K562 (cell line): ENCODE data around the gene FILIP1L. TPM values are rescaled to one million over a fixed set of nuclear protein-coding genes. Genes with fewer than 3 reads are reported as not detected.

ENCODE experiments used
- ATAC-seq: fragments of 200-7000 bp; cut with Tn5 transposase; 3 replicates; pipeline ENCODE4 v1.9.1; 2020; ENCODE audit warnings: moderate library complexity
- BruUV-seq: library from RNA; stranded (reverse); fragments of 400-500 nt; replicated peaks from 2 replicates; lab custom pipeline; 2021; lab: Mats Ljungman, UMichigan
- CTCF ChIA-PET: fragments of 300-600 bp; formaldehyde crosslinking; extraction: SDS; loops from one replicate; lab custom pipeline; 2021; ENCODE audit warnings: low intra/inter-chr PET ratio; lab: Yijun Ruan, JAX
- POLR2A ChIA-PET: fragments of 300-600, 350-650 bp; sonication (Branson Sonifier 250); formaldehyde crosslinking; extraction: SDS; loops from one replicate; lab custom pipeline; 2021; ENCODE audit warnings: antibody characterized with exemption, inconsistent platforms; lab: Yijun Ruan, JAX
- DNase-seq, 4 experiments: peaks; one replicate each; pipeline versions ENCODE4 v3.0.0 to v3.0.0-alpha.2; 2011 to 2018; ENCODE audit warnings: low spot score in 3 of 4, mixed read lengths in 3 of 4; ENCODE audit errors: extremely low read depth in 1 of 4
- FAIRE-seq: peaks from 2 replicates; lab custom pipeline; 2011; peaks lifted over from hg19 to GRCh38; lab: Jason Lieb, UNC
- H2AFZ ChIP-seq: 2 replicates; pipeline ENCODE4 v1.6.0; 2011; ENCODE audit warnings: low read depth, low read length, control low read depth, inconsistent platforms
- H3K27ac ChIP-seq: fragments of 200-600 bp; 3 replicates; pipeline ENCODE4 v1.8.0; 2011; ENCODE audit warnings: low read depth, mild to moderate bottlenecking, control low read depth, inconsistent platforms, low read length, moderate library complexity, mixed read lengths; ENCODE audit errors: extremely low read depth
- H3K27me3 ChIP-seq, 2 experiments: fragments of 300-600 bp in 1 of 2; 2 replicates in 1 of 2; 3 replicates in 1 of 2; pipeline versions ENCODE4 v1.6.0 to v1.8.0; 2011; ENCODE audit warnings: inconsistent platforms in 2 of 2, low read length in 2 of 2, mild to moderate bottlenecking in 1 of 2, mixed read lengths in 1 of 2, moderate library complexity in 1 of 2; ENCODE audit not compliant: control insufficient read depth in 2 of 2, insufficient read depth in 2 of 2
- H3K36me3 ChIP-seq: fragments of 300-600 bp; 3 replicates; pipeline ENCODE4 v1.8.0; 2011; ENCODE audit warnings: mild to moderate bottlenecking, low read length, inconsistent platforms; ENCODE audit not compliant: control insufficient read depth, insufficient read depth
- H3K4me1 ChIP-seq, 2 experiments: fragments of 200-600 bp in 1 of 2; replicated peaks in 1 of 2; 2 replicates in 1 of 2; 3 replicates in 1 of 2; pipeline versions ENCODE4 v1.5.1 to v1.8.0; 2011; ENCODE audit warnings: inconsistent platforms in 2 of 2, low read length in 2 of 2, mild to moderate bottlenecking in 1 of 2, mixed read lengths in 1 of 2, moderate library complexity in 1 of 2; ENCODE audit not compliant: control insufficient read depth in 2 of 2, insufficient read depth in 2 of 2
- H3K4me2 ChIP-seq: 2 replicates; pipeline ENCODE4 v1.6.1; 2011; ENCODE audit warnings: low read length, control low read depth, inconsistent platforms, mixed read lengths; ENCODE audit not compliant: insufficient read depth
- H3K4me3 ChIP-seq: fragments of 200-600 bp; sonication (generic), shearing (Covaris generic); 2 replicates; pipeline ENCODE4 v1.5.1; 2016; ENCODE audit warnings: control low read depth, inconsistent platforms
- H3K79me2 ChIP-seq: fragments of 200-600 bp; 3 replicates; pipeline ENCODE4 v1.8.0; 2011; ENCODE audit warnings: low read length, inconsistent platforms; ENCODE audit not compliant: control insufficient read depth, insufficient read depth
- H3K9ac ChIP-seq, 2 experiments: 2 replicates each; pipeline versions ENCODE4 v1.6.0 to v1.6.1; 2011; ENCODE audit warnings: low read depth in 2 of 2, low read length in 2 of 2, control low read depth in 1 of 2, inconsistent platforms in 1 of 2, mild to moderate bottlenecking in 1 of 2, mixed read lengths in 1 of 2; ENCODE audit not compliant: insufficient read depth in 1 of 2
- H3K9me1 ChIP-seq: one replicate; pipeline ENCODE4 v1.6.0; 2011; ENCODE audit warnings: inconsistent platforms, mild to moderate bottlenecking, low read length, moderate library complexity; ENCODE audit not compliant: control insufficient read depth, insufficient read depth
- H3K9me3 ChIP-seq: replicated peaks from 2 replicates; pipeline ENCODE4 v1.5.1; 2011; ENCODE audit warnings: low read depth, low read length, inconsistent platforms; ENCODE audit not compliant: control insufficient read depth, insufficient read depth
- H4K20me1 ChIP-seq: replicated peaks from 2 replicates; pipeline ENCODE4 v1.6.1; 2011; ENCODE audit warnings: low read length, inconsistent platforms, mixed read lengths; ENCODE audit not compliant: control insufficient read depth, insufficient read depth
- EWSR1 ChIP-seq: fragments of 450-650 bp; IDR thresholded peaks from 2 replicates; pipeline ENCODE4 v1.6.1; 2018; ENCODE audit warnings: borderline replicate concordance, mild to moderate bottlenecking, low read depth, moderate library complexity; ENCODE audit not compliant: partially characterized antibody
- FOXO4 ChIP-seq: fragments of 450-650 bp; formaldehyde crosslinking; IDR thresholded peaks from 2 replicates; pipeline ENCODE4 v1.4.0; 2020; ENCODE audit warnings: mild to moderate bottlenecking, moderate library complexity
- JUN ChIP-seq, 2 experiments: sonication (generic) in 1 of 2; formaldehyde crosslinking in 1 of 2; IDR thresholded peaks; 2 replicates each; pipeline versions ENCODE4 v1.6.1 to v1.8.0; 2012 to 2022; ENCODE audit warnings: borderline replicate concordance in 2 of 2, mild to moderate bottlenecking in 2 of 2, improper control_type of control experiment in 1 of 2, low read depth in 1 of 2, low read length in 1 of 2, missing genetic modification reagents in 1 of 2
- NR2C2 ChIP-seq, 2 experiments: fragments of 200-800 bp in 1 of 2; sonication (Bioruptor generic) in 1 of 2; sonication (generic) in 1 of 2; formaldehyde crosslinking in 1 of 2; IDR thresholded peaks; 2 replicates each; pipeline versions ENCODE4 v1.6.1 to v1.8.0; 2016 to 2022; ENCODE audit warnings: mild to moderate bottlenecking in 1 of 2, missing compliant biosample characterization in 1 of 2, missing genetic modification characterization in 1 of 2, missing genetic modification reagents in 1 of 2
- NUFIP1 ChIP-seq: fragments of 450-650 bp; IDR thresholded peaks from 2 replicates; pipeline ENCODE4 v1.6.1; 2018; ENCODE audit not compliant: partially characterized antibody
- RBM17 ChIP-seq: fragments of 200-400 bp; formaldehyde crosslinking; IDR thresholded peaks from 2 replicates; pipeline ENCODE4 v1.6.1; 2017; ENCODE audit warnings: low read depth, mild to moderate bottlenecking, low read length, borderline replicate concordance
- RFX7 ChIP-seq: fragments of 250-450 bp; sonication (Bioruptor Pico); IDR thresholded peaks from 2 replicates; pipeline ENCODE4 v1.5.1; 2021; ENCODE audit warnings: mild to moderate bottlenecking
- SAP30 ChIP-seq: fragments of 200-600 bp; sonication (generic); IDR thresholded peaks from 2 replicates; pipeline ENCODE4 v1.6.1; 2012; ENCODE audit warnings: borderline replicate concordance, low read depth, mild to moderate bottlenecking, moderate library complexity, low read length, control low read depth, inconsistent platforms; ENCODE audit not compliant: insufficient read depth, poor library complexity, severe bottlenecking
- YY1 ChIP-seq, 3 experiments: IDR thresholded peaks; 2 replicates each; pipeline ENCODE4 v1.6.1; 2011; ENCODE audit warnings: low read length in 2 of 3, mild to moderate bottlenecking in 2 of 3, moderate library complexity in 2 of 3, borderline replicate concordance in 1 of 3, control low read depth in 1 of 3, low read depth in 1 of 3; ENCODE audit not compliant: insufficient read depth in 3 of 3, insufficient replicate concordance in 2 of 3, control insufficient read depth in 1 of 3, insufficient read length in 1 of 3; ENCODE audit errors: extremely low read depth in 1 of 3
- ZNF316 ChIP-seq: fragments of 450-650 bp; IDR thresholded peaks from 2 replicates; pipeline ENCODE4 v1.6.1; 2016
- in situ Hi-C: fragments of 300-500 bp; cut with MboI; formaldehyde crosslinking; loops from 4 replicates; pipeline ENCODE4 v1.15.0; 2018; ENCODE audit warnings: inconsistent platforms, mixed read lengths
- intact Hi-C: fragments of 100-400 bp; cut with micrococcal nuclease; formaldehyde crosslinking; loops from 2 replicates; pipeline ENCODE4 v1.14.2; 2022
- polyA plus RNA-seq, 8 experiments: library from polyadenylated mRNA; depleted of rRNA in 4 of 8; stranded (reverse) in 5 of 8; unstranded in 3 of 8; fragments of >200 nt; fragmentation: Nextera tagmentation in 2 of 8; fragmentation: Illumina TruSeq in 1 of 8; extraction: Ambion mirVana in 2 of 8; extraction: Trizol in 1 of 8; gene quantifications; 2 replicates each; pipeline versions ENCODE4 v1.2.1 to v1.2.3, GENCODE V29; 2011 to 2014; ENCODE audit warnings: inconsistent platforms in 1 of 8, missing spikeins in 1 of 8
- total RNA-seq, 7 experiments: library from RNA; depleted of rRNA in 6 of 7; stranded (reverse); fragments of >200 nt in 6 of 7; fragmentation: Illumina TruSeq in 2 of 7; extraction: Trizol in 2 of 7; gene quantifications; 2 replicates each; pipeline versions ENCODE4 v1.2.1 to v1.2.3, GENCODE V29; 2011 to 2021; ENCODE audit warnings: low replicate concordance in 1 of 7
- TF ChIP-seq, protein P1 (sequence below): fragments of 250-450 bp; sonication (Bioruptor Pico); IDR thresholded peaks from 2 replicates; pipeline ENCODE4 v1.5.0; 2022; ENCODE audit warnings: mild to moderate bottlenecking

Gene FILIP1L
- total and polyA plus RNA-seq, 9 of the 15 experiments (the other 6 are each of a cell fraction or from before 2014, with no cell fraction given) = 0.50 to 2.1 (median 1.1) TPM

DNA sequence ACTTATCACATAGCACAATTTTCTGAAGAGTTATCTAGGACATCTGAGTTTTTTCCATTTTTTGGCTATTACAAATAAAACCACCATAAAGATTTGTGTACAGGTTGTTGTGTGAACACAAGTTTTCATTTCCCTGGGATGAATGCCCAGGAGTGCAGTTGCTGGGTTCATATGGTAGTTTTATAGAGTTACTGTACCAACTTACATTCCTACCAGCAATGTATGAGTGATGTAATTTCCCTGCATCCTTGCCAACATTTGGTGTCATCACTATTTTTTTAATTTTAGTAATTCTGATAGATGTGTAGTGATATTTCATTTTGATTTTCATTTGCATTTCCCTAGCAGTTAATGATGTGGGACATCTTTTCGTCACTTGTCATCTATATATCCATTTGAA lies 20.5 kb downstream of the FILIP1L start (continued):
- TF ChIP-seq FOXO4 (CRISPR knock-in tag) (no peak), RBM17 (no peak), SAP30 (no peak), NR2C2 (CRISPR knock-in tag; IDR thresholded peaks at IDR 0.05) (no peak), NR2C2 (tag; IDR thresholded peaks at IDR 0.05) (no peak), EWSR1 (no peak)

DNA sequence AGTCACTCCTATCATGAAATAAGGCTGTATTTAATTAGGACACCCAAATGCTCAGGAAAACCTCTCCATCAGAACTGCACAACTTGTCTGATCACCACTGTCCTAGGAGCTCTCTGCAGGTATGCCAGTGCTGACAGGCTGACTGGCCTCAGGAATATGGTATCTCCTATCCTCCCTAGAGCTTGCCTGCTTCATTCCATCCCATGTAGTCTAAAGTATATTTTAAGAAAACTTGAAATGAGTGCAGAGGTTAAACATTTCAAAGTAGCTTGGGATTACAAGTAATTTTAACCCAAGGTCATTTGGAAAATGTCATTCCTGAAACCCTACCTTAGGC lies 23.7 kb downstream of the FILIP1L start:
- no TSS peak for BruUV-seq
- ChIA-PET CTCF (no interaction called here), POLR2A (interaction anchor here (1.0 to 1.9 kb wide), 3 partner anchors 14 to 22 kb away, joined by 3 to 6 read pairs (median 4); no protein-coding TSS in a partner anchor)
- H3K4me3 ChIP-seq = no peak overlapping the region
- no peak overlapping the region for H2AFZ ChIP-seq
- no peaks in the 10 kb centered on the region for H3K27me3 ChIP-seq
- no peaks in the 10 kb centered on the region for H3K79me2 ChIP-seq
- no peak for DNase-seq
- H3K27ac ChIP-seq = no peak overlapping the region
- peak; percentile 19; the same call in 2 of the 3 replicates for ATAC-seq
- TF ChIP-seq YY1 (IDR thresholded peaks at IDR 0.05; ENCODE audit: borderline replicate concordance in 1 of 3, control insufficient read depth in 1 of 3, extremely low read depth in 1 of 3, insufficient read depth in 3 of 3, insufficient read length in 1 of 3, insufficient replicate concordance in 2 of 3, low read depth in 1 of 3, low read length in 2 of 3) (no peak), NUFIP1 (no peak), ZNF316 (no peak), JUN (IDR thresholded peaks at IDR 0.05; ENCODE audit: borderline replicate concordance, low read depth, low read length) (no peak), JUN (CRISPR knock-in tag; IDR thresholded peaks at IDR 0.05; ENCODE audit: borderline replicate concordance) (no peak), RFX7 (CRISPR knock-in tag) (no peak)
- TF ChIP-seq, protein P1, sequence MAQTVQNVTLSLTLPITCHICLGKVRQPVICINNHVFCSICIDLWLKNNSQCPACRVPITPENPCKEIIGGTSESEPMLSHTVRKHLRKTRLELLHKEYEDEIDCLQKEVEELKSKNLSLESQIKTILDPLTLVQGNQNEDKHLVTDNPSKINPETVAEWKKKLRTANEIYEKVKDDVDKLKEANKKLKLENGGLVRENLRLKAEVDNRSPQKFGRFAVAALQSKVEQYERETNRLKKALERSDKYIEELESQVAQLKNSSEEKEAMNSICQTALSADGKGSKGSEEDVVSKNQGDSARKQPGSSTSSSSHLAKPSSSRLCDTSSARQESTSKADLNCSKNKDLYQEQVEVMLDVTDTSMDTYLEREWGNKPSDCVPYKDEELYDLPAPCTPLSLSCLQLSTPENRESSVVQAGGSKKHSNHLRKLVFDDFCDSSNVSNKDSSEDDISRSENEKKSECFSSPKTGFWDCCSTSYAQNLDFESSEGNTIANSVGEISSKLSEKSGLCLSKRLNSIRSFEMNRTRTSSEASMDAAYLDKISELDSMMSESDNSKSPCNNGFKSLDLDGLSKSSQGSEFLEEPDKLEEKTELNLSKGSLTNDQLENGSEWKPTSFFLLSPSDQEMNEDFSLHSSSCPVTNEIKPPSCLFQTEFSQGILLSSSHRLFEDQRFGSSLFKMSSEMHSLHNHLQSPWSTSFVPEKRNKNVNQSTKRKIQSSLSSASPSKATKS (CRISPR knock-in tag) = no peak
- no peaks in the 10 kb centered on the region for H3K9me1 ChIP-seq
- in situ Hi-C loops = no loop called here
- no peaks in the 10 kb centered on the region for H4K20me1 ChIP-seq
- no peak overlapping the region for H3K9ac ChIP-seq
- no peak overlapping the region for H3K4me2 ChIP-seq
- H3K9me3 ChIP-seq = no peaks in the 10 kb centered on the region
- no peak for FAIRE-seq
- intact Hi-C loops = no loop called here
- no peaks in the 10 kb centered on the region for H3K36me3 ChIP-seq
- H3K4me1 ChIP-seq = peaks cover 10 to 17% of the 10 kb centered on the region in 2 experiments; a peak in 3 of 5 replicates
